CD1c-positive myeloid dendritic cell (primary cell): ENCODE results near the gene SH3BGRL2.
"Not testable (repeated sequence)": the region's sequence is repeated elsewhere in the genome, so short reads cannot be mapped to it uniquely, and the experiment has no call there.

Experiments
- DNase-seq: peaks from one replicate; pipeline ENCODE4 v3.0.0-alpha.2; 2016; ENCODE audit errors: extremely low spot score

Gene SH3BGRL2

GRCh38 chr6:79745282-79745681 lies 114.2 kb downstream of the SH3BGRL2 start:
- DNase-seq = not testable (repeated sequence)

DNA sequence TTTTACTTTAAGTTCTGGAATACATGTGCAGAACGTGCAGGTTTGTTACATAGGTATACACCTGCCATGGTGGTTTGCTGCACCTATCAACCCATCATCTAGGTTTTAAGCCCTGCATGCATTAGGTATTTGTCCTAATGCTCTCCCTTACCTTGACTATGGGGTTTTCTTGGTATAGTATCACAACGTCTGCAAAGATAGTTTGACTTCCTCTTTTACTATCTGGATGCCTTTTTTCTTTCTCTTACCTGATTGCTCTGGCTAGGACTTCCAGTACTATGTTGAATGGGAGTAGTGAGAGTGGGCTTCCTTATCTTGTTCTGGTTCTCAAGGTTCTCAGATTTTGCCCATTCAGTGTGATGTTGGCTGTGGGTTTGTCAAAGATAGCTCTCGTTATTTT lies 115.2 kb downstream of the SH3BGRL2 start:
- DNase-seq = not testable (repeated sequence)

- no peak for DNase-seq
These were observed 119.7 kb downstream of the SH3BGRL2 start for GRCh38 chr6:79750806-79751205.
